ENCODE data around the gene NPFFR1. TPM values are rescaled to one million over a fixed set of nuclear protein-coding genes. Genes with fewer than 3 reads are reported as not detected.

NPFFR1 gene
- total RNA-seq, 1 donor from 2014 or later, result not detected

DNA sequence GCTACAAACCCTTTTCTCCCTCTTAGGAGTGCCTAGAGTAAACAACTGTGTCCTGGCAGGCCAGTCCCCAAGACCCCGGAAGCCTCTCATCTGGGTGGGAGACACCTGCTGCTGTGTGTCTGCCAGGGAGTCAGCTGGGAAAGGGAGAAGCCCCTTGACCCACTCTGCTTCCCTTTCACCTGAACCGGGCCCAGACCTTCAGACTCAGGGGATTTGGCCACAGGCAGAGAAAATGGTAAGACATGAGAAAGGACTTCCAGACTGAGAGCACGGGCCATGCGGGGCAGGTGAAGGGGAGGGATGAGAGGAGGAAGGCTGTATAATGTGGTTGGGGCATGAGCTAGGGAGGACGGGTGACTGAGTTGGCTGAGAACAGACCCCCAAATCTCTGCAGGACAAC, 36.0 kb upstream of the NPFFR1 start:
- Mint-ChIP-seq H3K4me3 (ENCODE audit: unreplicated experiment) (no peak overlapping the region), H3K36me3 (ENCODE audit: unreplicated experiment) (no peaks in the 10 kb centered on the region), H3K9me3 (ENCODE audit: unreplicated experiment) (no peaks in the 10 kb centered on the region), H3K27me3 (ENCODE audit: unreplicated experiment) (no peaks in the 10 kb centered on the region), H3K4me1 (ENCODE audit: unreplicated experiment) (no peaks in the 10 kb centered on the region), H3K27ac (ENCODE audit: unreplicated experiment) (no peak overlapping the region)
- no peak for DNase-seq (ENCODE audit: extremely low spot score, unreplicated experiment)
- TF ChIP-seq, protein P1, sequence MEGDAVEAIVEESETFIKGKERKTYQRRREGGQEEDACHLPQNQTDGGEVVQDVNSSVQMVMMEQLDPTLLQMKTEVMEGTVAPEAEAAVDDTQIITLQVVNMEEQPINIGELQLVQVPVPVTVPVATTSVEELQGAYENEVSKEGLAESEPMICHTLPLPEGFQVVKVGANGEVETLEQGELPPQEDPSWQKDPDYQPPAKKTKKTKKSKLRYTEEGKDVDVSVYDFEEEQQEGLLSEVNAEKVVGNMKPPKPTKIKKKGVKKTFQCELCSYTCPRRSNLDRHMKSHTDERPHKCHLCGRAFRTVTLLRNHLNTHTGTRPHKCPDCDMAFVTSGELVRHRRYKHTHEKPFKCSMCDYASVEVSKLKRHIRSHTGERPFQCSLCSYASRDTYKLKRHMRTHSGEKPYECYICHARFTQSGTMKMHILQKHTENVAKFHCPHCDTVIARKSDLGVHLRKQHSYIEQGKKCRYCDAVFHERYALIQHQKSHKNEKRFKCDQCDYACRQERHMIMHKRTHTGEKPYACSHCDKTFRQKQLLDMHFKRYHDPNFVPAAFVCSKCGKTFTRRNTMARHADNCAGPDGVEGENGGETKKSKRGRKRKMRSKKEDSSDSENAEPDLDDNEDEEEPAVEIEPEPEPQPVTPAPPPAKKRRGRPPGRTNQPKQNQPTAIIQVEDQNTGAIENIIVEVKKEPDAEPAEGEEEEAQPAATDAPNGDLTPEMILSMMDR (IDR thresholded peaks at IDR 0.05), result no peak

DNA sequence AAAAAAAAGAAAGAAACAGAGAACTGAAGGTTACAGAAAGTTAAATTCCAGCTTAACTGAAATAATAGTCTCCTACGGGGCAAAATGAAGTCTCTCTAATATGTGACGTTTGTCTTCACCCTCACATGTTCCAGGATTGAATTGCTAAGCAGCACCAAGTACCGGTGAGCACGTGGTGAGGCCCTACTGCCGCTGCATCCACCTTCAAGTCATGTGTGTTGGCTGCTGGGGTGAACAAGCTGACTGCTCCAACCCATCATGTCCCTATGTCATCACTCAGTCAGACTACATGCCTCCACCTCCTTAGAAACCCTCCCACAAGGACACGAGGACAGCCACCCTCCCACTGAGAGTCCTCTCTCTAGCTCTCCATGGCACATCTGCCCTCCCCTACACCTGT, 35.4 kb upstream of the NPFFR1 start:
- H3K27ac Mint-ChIP-seq (ENCODE audit: unreplicated experiment), result no peak overlapping the region
- H3K4me1 Mint-ChIP-seq (ENCODE audit: unreplicated experiment), result no peaks in the 10 kb centered on the region
- no peaks in the 10 kb centered on the region for H3K9me3 Mint-ChIP-seq (ENCODE audit: unreplicated experiment)
- no peaks in the 10 kb centered on the region for H3K27me3 Mint-ChIP-seq (ENCODE audit: unreplicated experiment)
- no peaks in the 10 kb centered on the region for H3K36me3 Mint-ChIP-seq (ENCODE audit: unreplicated experiment)
- TF ChIP-seq, protein P1 (IDR thresholded peaks at IDR 0.05), result no peak
- H3K4me3 Mint-ChIP-seq (ENCODE audit: unreplicated experiment), result no peak overlapping the region
- DNase-seq (ENCODE audit: extremely low spot score, unreplicated experiment), result no peak

GRCh38 chr10:70317943-70318318, 34.1 kb upstream of the NPFFR1 start:
- TF ChIP-seq, protein P1 (IDR thresholded peaks at IDR 0.05), result no peak
- H3K9me3 Mint-ChIP-seq (ENCODE audit: unreplicated experiment), result no peaks in the 10 kb centered on the region
- H3K4me3 Mint-ChIP-seq (ENCODE audit: unreplicated experiment), result no peak overlapping the region
- no peaks in the 10 kb centered on the region for H3K27me3 Mint-ChIP-seq (ENCODE audit: unreplicated experiment)
- H3K4me1 Mint-ChIP-seq (ENCODE audit: unreplicated experiment), result no peaks in the 10 kb centered on the region
- no peak for DNase-seq (ENCODE audit: extremely low spot score, unreplicated experiment)
- no peaks in the 10 kb centered on the region for H3K36me3 Mint-ChIP-seq (ENCODE audit: unreplicated experiment)
- H3K27ac Mint-ChIP-seq (ENCODE audit: unreplicated experiment), result no peak overlapping the region

GRCh38 chr10:70317272-70317942, 33.6 kb upstream of the NPFFR1 start:
- Mint-ChIP-seq H3K27ac (ENCODE audit: unreplicated experiment) (no peak overlapping the region), H3K4me3 (ENCODE audit: unreplicated experiment) (no peak overlapping the region), H3K4me1 (ENCODE audit: unreplicated experiment) (no peaks in the 10 kb centered on the region), H3K27me3 (ENCODE audit: unreplicated experiment) (no peaks in the 10 kb centered on the region), H3K9me3 (ENCODE audit: unreplicated experiment) (no peaks in the 10 kb centered on the region), H3K36me3 (ENCODE audit: unreplicated experiment) (no peaks in the 10 kb centered on the region)
- TF ChIP-seq, protein P1 (IDR thresholded peaks at IDR 0.05), result no peak
- no peak for DNase-seq (ENCODE audit: extremely low spot score, unreplicated experiment)

GRCh38 chr10:70315815-70316214, 32.0 kb upstream of the NPFFR1 start:
- H3K4me1 Mint-ChIP-seq (ENCODE audit: unreplicated experiment), result no peaks in the 10 kb centered on the region
- TF ChIP-seq, protein P1 (IDR thresholded peaks at IDR 0.05), result no peak

More at GRCh38 chr10:70315815-70316214, 32.0 kb upstream of the NPFFR1 start:
- Mint-ChIP-seq H3K27ac (ENCODE audit: unreplicated experiment) (no peak overlapping the region), H3K36me3 (ENCODE audit: unreplicated experiment) (no peaks in the 10 kb centered on the region), H3K9me3 (ENCODE audit: unreplicated experiment) (no peaks in the 10 kb centered on the region), H3K4me3 (ENCODE audit: unreplicated experiment) (no peak overlapping the region), H3K27me3 (ENCODE audit: unreplicated experiment) (no peaks in the 10 kb centered on the region)
- no peak for DNase-seq (ENCODE audit: extremely low spot score, unreplicated experiment)
